ENCODE results near the gene TMC5. TPM values are rescaled to one million over a fixed set of nuclear protein-coding genes. Genes with fewer than 3 reads are reported as not detected.

The TMC5 gene
- total and polyA plus RNA-seq, 2 of the 8 experiments (the other 6 are each of a cell fraction or from before 2014, with no cell fraction given) = 1.6 to 1.8 TPM

DNA sequence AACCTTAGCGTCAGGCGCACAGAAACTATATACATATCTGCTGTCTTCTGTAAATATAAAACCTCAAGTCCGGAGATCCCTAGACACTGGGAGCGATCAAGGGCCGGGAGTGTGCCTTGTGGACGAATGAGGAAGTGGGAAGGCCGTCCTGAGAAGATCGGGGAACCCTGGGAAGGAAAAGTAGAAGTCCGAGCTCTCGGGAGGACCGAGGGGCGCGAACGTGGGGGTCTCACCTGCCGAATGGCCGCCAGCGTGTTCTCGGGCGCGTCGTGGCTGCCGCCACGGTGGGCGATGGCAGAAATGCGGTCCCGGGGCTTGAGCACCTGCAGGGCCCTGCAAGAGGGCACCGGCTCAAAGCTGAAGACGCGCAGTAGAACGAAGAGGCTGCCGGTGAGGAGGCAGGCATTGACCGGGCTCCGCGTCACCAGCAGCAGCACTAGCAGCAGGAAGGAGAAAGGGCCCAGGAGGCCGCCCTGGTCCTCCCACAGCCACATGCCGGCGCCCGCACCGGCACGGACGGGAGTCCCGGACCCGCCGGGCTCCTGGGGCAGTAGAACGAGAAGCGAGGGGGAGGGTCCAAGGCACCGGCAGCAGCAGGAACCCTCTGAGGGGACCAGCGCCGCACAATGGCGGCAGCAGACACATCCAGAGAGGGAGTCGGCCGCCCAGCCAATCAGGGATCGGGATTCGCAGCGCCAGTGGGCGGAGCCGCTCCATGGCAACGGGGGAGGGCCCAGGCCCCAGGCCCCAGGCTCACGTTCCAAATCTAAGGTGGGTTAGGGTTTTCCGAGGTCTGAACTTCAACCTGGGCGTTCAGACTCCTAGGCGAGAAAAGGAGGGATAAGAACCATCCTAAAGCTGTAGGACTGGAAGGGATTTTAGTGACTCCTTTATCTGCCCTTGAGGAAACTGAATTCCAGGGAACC is 104.1 kb downstream of the TMC5 start, which contains the start of gene GDE1 (continued):
- TF ChIP-seq NRF1 (IDR thresholded peaks at IDR 0.05; ENCODE audit: low read depth, low read length) (no peak), HDAC2 (IDR thresholded peaks at IDR 0.05; ENCODE audit: borderline replicate concordance in 1 of 2, low read depth in 2 of 2, low read length in 2 of 2) (0 out of 4 replicates have a peak, but pooled peaks of 1 of the 2 experiments have one; percentile 57), TBP (IDR thresholded peaks at IDR 0.05; ENCODE audit: low read depth, low read length) (peak; percentile 46), TAF7 (optimal IDR thresholded peaks at IDR 0.05; ENCODE audit: borderline replicate concordance, low read depth, low read length) (peak; percentile 45), TAF1 (IDR thresholded peaks at IDR 0.05; ENCODE audit: low read depth, low read length) (peak; percentile 88), TCF12 (IDR thresholded peaks at IDR 0.05; ENCODE audit: low read depth, low read length) (no peak), RBBP5 (IDR thresholded peaks at IDR 0.05; ENCODE audit: borderline replicate concordance, low read depth, low read length) (no peak; the same call in none of the 2 replicates), JUN (IDR thresholded peaks at IDR 0.05; ENCODE audit: low read depth, low read length) (no peak), SP2 (IDR thresholded peaks at IDR 0.05; ENCODE audit: low read length) (no peak), SRF (IDR thresholded peaks at IDR 0.05; ENCODE audit: low read depth, low read length) (no peak), CBX8 (IDR thresholded peaks at IDR 0.05; ENCODE audit: borderline replicate concordance, low read depth, low read length) (no peak), RFX5 (IDR thresholded peaks at IDR 0.05; ENCODE audit: borderline replicate concordance, low read depth, low read length) (no peak), BRCA1 (IDR thresholded peaks at IDR 0.05; ENCODE audit: low read depth, low read length) (no peak), SP1 (IDR thresholded peaks at IDR 0.05; ENCODE audit: low read depth, low read length) (peak; percentile 75), EGR1 (IDR thresholded peaks at IDR 0.05; ENCODE audit: borderline replicate concordance, low read depth, low read length) (no peak), POLR2A (IDR thresholded peaks at IDR 0.05; ENCODE audit: control extremely low read depth in 1 of 2, low read depth in 2 of 2, low read length in 2 of 2) (peak; percentile 40 to 89), SUZ12 (IDR thresholded peaks at IDR 0.05; ENCODE audit: low read length) (no peak), EZH2 (IDR thresholded peaks at IDR 0.05; ENCODE audit: low read depth, low read length, severe bottlenecking) (no peak), YY1 (IDR thresholded peaks at IDR 0.05; ENCODE audit: low read depth, low read length) (peak; percentile 92), SIX5 (IDR thresholded peaks at IDR 0.05; ENCODE audit: low read depth, low read length) (no peak)
- TF ChIP-seq, protein P1, sequence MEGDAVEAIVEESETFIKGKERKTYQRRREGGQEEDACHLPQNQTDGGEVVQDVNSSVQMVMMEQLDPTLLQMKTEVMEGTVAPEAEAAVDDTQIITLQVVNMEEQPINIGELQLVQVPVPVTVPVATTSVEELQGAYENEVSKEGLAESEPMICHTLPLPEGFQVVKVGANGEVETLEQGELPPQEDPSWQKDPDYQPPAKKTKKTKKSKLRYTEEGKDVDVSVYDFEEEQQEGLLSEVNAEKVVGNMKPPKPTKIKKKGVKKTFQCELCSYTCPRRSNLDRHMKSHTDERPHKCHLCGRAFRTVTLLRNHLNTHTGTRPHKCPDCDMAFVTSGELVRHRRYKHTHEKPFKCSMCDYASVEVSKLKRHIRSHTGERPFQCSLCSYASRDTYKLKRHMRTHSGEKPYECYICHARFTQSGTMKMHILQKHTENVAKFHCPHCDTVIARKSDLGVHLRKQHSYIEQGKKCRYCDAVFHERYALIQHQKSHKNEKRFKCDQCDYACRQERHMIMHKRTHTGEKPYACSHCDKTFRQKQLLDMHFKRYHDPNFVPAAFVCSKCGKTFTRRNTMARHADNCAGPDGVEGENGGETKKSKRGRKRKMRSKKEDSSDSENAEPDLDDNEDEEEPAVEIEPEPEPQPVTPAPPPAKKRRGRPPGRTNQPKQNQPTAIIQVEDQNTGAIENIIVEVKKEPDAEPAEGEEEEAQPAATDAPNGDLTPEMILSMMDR (IDR thresholded peaks at IDR 0.05; ENCODE audit: control extremely low read depth in 1 of 3, insufficient read depth in 1 of 3, low read depth in 1 of 3, low read length in 3 of 3) = peak; percentile 10 to 44 (median 34); a peak in 3 of 4 replicates
- TF ChIP-seq, protein P2, sequence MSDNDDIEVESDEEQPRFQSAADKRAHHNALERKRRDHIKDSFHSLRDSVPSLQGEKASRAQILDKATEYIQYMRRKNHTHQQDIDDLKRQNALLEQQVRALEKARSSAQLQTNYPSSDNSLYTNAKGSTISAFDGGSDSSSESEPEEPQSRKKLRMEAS (IDR thresholded peaks at IDR 0.05) = peak; percentile 56
